Inflammatory macrophage treated with lipopolysaccharide for 4 hours (primary cell): ENCODE data around the gene MCAT.

Experiments
- DNase-seq: peaks from one replicate; pipeline ENCODE4 v3.0.0-alpha.2; 2020

The MCAT gene

GRCh38 chr22:43142880-43143562 is at the start of gene MCAT:
Gene MCAT, minus strand, starts transcription at chr22:43143398. Its CDS starts 50 bp downstream, at chr22:43143348.
- peak; percentile 79 for DNase-seq

GRCh38 chr22:43191831-43192230 is 48.6 kb upstream of the MCAT start:
- DNase-seq = no peak

- no peak for DNase-seq
Measured at GRCh38 chr22:43188829-43189545, 45.8 kb upstream of the MCAT start.

- DNase-seq = peak; percentile 94
Measured at GRCh38 chr22:43187171-43188099, 44.2 kb upstream of the MCAT start.

GRCh38 chr22:43186272-43187170 is 43.3 kb upstream of the MCAT start, which contains the start of gene TTLL12:
Gene TTLL12, minus strand, starts transcription at chr22:43187134. Its CDS starts 65 bp downstream, at chr22:43187069.
- DNase-seq = peak; percentile 60

- DNase-seq = no peak
Measured at GRCh38 chr22:43185860-43186261, 42.7 kb upstream of the MCAT start.

GRCh38 chr22:43183496-43184277 is 40.5 kb upstream of the MCAT start:
- DNase-seq = peak; percentile 62

- DNase-seq = no peak
Measured at GRCh38 chr22:43182726-43183125, 39.5 kb upstream of the MCAT start.

GRCh38 chr22:43182118-43182517 is 38.9 kb upstream of the MCAT start:
- no peak for DNase-seq

GRCh38 chr22:43181321-43182076 is 38.3 kb upstream of the MCAT start:
- no peak for DNase-seq

GRCh38 chr22:43180670-43181069 is 37.5 kb upstream of the MCAT start:
- no peak for DNase-seq

- no peak for DNase-seq
Measured at GRCh38 chr22:43179911-43180195, 36.7 kb upstream of the MCAT start.

GRCh38 chr22:43179146-43179910 is 36.1 kb upstream of the MCAT start:
- DNase-seq = no peak

GRCh38 chr22:43177479-43177878 is 34.3 kb upstream of the MCAT start:
- no peak for DNase-seq

GRCh38 chr22:43176090-43176489 is 32.9 kb upstream of the MCAT start:
- DNase-seq = no peak

GRCh38 chr22:43174941-43175531 is 31.8 kb upstream of the MCAT start:
- DNase-seq = no peak

GRCh38 chr22:43173976-43174720 is 30.9 kb upstream of the MCAT start:
- DNase-seq = no peak

GRCh38 chr22:43173566-43173965 is 30.4 kb upstream of the MCAT start:
- no peak for DNase-seq

GRCh38 chr22:43172191-43172590 is 29.0 kb upstream of the MCAT start:
- no peak for DNase-seq
